Stomach (tissue), 4 donors: ENCODE results near the gene AKAP13.

Experiments used
- EP300 ChIP-seq: sonication (generic); formaldehyde crosslinking; IDR thresholded peaks from one replicate; pipeline ENCODE4 v1.6.1; 2017; ENCODE audit warnings: antibody characterized with exemption
- TF ChIP-seq, protein P1 (sequence below), 7 experiments: fragments of 450-650 bp in 4 of 7; fragments of 200-600 bp in 3 of 7; sonication (generic) in 3 of 7; IDR thresholded peaks; one replicate each; pipeline ENCODE4 v1.5.1; 2016 to 2019; ENCODE audit warnings: antibody characterized with exemption in 7 of 7, control low read depth in 2 of 7, mild to moderate bottlenecking in 1 of 7

- TF ChIP-seq, protein P1, sequence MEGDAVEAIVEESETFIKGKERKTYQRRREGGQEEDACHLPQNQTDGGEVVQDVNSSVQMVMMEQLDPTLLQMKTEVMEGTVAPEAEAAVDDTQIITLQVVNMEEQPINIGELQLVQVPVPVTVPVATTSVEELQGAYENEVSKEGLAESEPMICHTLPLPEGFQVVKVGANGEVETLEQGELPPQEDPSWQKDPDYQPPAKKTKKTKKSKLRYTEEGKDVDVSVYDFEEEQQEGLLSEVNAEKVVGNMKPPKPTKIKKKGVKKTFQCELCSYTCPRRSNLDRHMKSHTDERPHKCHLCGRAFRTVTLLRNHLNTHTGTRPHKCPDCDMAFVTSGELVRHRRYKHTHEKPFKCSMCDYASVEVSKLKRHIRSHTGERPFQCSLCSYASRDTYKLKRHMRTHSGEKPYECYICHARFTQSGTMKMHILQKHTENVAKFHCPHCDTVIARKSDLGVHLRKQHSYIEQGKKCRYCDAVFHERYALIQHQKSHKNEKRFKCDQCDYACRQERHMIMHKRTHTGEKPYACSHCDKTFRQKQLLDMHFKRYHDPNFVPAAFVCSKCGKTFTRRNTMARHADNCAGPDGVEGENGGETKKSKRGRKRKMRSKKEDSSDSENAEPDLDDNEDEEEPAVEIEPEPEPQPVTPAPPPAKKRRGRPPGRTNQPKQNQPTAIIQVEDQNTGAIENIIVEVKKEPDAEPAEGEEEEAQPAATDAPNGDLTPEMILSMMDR (IDR thresholded peaks at IDR 0.05): no peak
- no peak for TF ChIP-seq EP300
These were observed 374.6 kb downstream of the AKAP13 start for GRCh38 chr15:85754989-85755388.
